Measurements from ENCODE around the gene ZNF462.
"Not testable (repeated sequence)": the region's sequence is repeated elsewhere in the genome, so short reads cannot be mapped to it uniquely, and the experiment has no call there.

ZNF462 gene

GRCh38 chr9:106964822-106965525 lies 102.0 kb downstream of the ZNF462 start:
- DNase-seq = no peak

GRCh38 chr9:106966481-106966880 lies 103.5 kb downstream of the ZNF462 start:
- no peak for DNase-seq

GRCh38 chr9:106969696-106970095 lies 106.7 kb downstream of the ZNF462 start:
- DNase-seq = no peak

- DNase-seq = no peak
These were observed 107.4 kb downstream of the ZNF462 start for GRCh38 chr9:106970219-106970975.

- DNase-seq = no peak
These were observed 108.1 kb downstream of the ZNF462 start for GRCh38 chr9:106970976-106971457.

GRCh38 chr9:106972082-106972481 lies 109.1 kb downstream of the ZNF462 start:
- DNase-seq = no peak

- DNase-seq = no peak
These were observed 111.4 kb downstream of the ZNF462 start for GRCh38 chr9:106974341-106974740.

DNA sequence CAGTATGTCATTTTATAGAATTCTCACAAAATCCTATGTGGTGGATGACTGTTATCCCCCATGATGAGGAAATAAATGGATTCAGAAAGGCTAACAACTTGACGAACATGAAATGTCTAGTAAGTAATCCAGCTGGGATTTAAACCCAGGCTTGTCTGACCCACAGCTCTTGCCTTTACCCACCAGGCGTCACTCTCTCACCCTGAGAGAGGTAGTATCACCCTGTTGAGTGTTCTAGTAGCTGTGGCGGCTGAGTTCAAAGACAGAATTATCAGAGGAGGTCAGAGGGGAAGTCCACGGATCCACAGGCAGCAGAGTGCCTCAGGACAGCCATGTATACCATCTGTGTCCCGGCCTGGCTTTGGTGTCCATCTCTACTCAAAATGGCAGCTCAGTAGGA lies 113.8 kb downstream of the ZNF462 start:
- no peak for DNase-seq

- no peak for DNase-seq
These were observed 117.7 kb downstream of the ZNF462 start for GRCh38 chr9:106980551-106981101.

DNA sequence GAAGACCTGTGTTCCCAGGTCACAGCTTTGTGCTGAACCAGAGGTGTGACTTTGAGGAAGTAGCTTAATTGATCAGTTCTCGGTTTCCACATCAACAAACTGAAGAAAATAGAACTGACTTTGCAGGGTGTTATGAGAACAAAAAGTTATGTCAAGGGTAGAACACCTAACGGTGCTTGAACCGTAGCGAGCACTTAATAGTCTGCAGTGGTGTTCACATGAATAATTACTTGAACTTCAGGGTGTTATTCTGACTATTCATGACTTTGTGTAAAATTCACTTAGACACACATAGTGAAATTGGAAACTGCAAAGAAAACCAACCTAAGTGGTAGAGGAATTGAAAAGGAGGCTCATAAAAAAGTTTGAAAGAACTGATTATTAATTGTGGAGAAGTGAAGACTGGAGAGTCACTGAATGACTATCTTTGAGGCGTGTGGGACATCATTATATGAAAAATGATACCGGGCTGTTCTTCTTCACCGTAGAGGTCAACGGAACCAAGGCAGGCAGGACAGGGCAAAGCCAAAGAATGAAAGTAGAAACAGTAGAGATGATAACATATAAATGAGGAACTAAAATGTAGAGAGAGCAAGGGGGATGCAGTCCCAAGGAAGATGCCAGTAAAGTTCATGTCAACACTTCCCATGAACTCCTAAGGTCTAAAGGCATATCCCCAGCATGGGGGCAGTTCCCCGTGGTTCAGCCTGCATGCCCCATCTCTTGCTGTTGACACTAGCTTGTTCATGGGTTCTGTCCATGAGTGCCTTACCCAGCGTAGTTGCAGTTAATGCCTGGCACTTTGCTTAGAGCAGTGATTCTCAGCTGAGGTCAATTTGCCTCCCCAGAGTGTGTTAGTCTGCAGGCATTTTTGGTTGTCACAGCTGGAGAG lies 118.7 kb downstream of the ZNF462 start:
- no peak for DNase-seq

GRCh38 chr9:106982636-106983035 lies 119.7 kb downstream of the ZNF462 start:
- no peak for DNase-seq

GRCh38 chr9:106983346-106983745 lies 120.4 kb downstream of the ZNF462 start:
- no peak for DNase-seq

GRCh38 chr9:106989904-106990303 lies 126.9 kb downstream of the ZNF462 start:
- not testable (repeated sequence) for DNase-seq

DNA sequence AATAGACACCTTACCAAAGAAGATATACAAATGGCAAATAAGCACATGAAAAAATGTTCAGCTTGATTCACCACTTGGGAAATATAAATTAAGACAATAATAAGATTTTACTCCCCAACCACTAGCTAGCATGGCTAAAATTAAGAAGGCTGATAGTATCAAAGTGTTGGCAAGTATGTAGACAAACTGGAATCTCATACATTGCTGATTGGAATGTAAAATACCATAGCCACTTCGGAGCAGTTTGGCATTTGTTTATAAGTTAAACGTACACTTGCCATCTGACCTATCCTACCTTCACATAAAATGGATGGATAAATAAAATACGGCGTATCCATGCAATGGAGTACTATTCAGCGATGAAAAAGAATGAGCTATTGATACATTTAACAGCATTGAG lies 129.2 kb downstream of the ZNF462 start:
- no peak for DNase-seq

GRCh38 chr9:106993603-106994002 lies 130.6 kb downstream of the ZNF462 start:
- no peak for DNase-seq

DNA sequence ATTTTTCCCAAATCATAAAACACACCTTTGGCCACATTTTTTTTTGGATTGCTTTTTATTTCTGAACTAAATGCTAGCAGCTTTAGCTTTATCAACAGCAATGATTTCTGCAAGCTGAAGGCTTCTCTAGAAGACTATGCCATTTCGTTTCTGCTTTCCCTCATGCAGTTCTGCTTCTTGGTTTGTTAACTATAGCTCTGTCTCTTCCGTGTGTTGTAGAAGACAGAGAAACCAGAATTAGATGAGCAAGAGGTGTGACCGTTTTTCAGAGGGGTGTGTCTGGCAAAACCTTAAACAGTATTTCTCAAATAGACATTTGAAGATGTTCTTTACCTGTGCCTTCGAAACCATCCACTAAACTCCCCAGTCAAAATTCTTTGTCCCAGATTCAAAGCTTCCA lies 131.5 kb downstream of the ZNF462 start:
- DNase-seq = no peak

DNA sequence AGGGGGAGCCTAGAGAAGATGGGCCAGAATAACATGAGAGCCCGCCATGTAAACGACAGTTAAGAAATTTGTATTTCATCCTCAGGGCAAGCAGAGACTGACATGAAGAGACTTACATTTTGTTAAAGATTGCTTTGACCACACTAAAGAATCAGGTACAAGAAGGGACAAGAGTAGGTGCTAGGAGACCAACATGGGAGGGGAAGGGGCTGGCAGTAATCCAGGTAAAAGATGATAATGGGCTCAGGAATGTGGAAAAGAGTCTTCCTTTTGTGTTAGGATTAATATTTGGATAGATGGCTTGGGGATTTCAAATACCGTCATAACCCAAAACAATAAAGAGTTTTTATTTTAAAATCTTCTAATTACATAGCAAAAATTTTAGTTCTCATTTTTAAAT lies 137.3 kb downstream of the ZNF462 start:
- DNase-seq = no peak

DNA sequence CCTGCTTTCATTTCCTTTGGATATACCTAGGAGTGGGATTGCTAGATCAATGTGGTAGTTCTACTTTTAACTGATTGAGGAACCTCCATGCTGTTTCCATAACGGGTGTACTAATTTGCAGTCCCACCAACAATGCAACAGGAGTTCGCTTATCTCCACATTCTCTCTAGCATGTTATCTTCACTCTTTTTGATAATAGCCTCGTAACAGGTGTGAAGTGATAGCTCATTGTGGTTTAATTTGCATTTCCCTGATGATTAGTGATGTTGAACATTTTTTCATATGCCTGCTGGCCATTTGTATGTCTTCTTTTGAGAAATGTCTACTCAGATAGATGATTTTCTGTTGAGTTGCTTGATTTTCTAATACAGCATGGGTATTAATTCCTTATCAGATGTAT lies 142.2 kb downstream of the ZNF462 start:
- DNase-seq = no peak

DNA sequence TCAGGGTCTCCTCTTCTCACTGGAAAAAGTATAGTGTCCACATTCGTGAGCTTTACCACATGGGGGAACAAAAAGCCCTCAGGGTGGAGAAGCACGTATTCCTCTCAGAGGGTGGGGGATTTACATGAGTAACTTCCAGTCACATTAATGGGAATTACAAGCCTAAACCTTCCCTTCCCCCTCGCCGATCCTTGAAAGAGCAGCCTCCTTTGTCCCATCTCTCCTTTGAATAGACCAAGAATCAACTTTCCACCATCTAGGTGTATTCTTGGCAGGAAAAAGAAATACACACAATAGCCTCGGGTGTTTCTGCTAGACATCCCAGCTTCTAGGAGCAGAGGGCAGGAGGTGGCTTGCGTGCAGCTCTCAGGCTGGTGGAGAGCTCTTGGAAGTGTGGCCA lies 144.4 kb downstream of the ZNF462 start:
- DNase-seq = no peak

- no peak for DNase-seq
These were observed 145.0 kb downstream of the ZNF462 start for GRCh38 chr9:107008011-107008410.

DNA sequence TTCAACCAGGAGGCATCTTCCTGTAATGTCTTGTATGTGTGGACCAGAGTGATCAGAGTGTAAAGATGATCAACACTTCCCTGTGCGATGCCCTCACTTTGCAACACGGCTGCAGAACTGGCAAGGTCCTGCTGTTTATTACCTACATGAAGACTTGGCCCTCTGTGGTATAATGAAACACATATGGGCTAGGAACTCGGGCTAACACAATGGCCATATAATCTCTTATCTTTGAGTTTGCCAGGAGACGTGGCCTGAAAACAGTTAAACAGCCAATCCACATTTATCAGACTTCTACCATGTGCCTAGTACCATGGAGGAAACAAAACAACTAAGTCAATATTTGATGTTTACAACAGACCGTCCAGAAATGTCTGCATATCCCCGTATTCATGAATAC lies 145.5 kb downstream of the ZNF462 start:
- DNase-seq = no peak

DNA sequence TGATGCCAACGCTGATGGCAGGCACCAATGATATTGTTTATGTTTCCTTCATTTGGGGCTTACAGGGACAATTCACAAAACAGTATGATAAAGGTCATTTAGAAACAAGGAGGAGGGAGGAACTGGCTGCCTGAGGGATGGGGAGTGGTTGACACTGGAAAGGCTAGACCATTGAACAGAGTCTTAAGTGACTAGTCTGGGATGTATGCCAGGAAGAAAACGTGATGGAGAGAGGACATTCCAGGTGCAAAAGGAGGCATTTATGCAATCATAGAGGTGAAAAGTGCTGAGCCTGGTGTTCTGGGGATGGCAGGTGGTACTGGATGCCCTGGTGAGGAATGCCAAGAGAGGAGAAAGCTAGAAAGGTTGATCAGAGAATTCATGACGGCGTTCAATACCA lies 153.4 kb downstream of the ZNF462 start:
- DNase-seq = no peak

Data from NCI-H2081 treated with DMSO at 0.1 percent for 48 hours (cell line).